Neural progenitor cell (in vitro differentiated cells): Measurements from ENCODE around the gene AQP10.
A peak's percentile ranks its signal among the peaks of the same experiment; 100 is the strongest.

ENCODE experiments used
- CTCF ChIP-seq: fragments of 200-600 bp; sonication (generic); IDR thresholded peaks from 2 replicates; pipeline ENCODE4 v1.5.1; 2017; ENCODE audit warnings: antibody characterized with exemption, mild to moderate bottlenecking
- EZH2 ChIP-seq: fragments of 200-600 bp; sonication (generic); IDR thresholded peaks from 2 replicates; pipeline ENCODE4 v1.6.1; 2017; ENCODE audit warnings: antibody characterized with exemption, mild to moderate bottlenecking, moderate library complexity
- EZH2phosphoT487 ChIP-seq: fragments of 200-600 bp; sonication (generic); IDR thresholded peaks from 2 replicates; pipeline ENCODE4 v1.6.1; 2017; ENCODE audit warnings: antibody characterized with exemption

- TF ChIP-seq EZH2, result no peak
- TF ChIP-seq CTCF, result peak; percentile 97
- no peak for TF ChIP-seq EZH2phosphoT487
These were observed 14.3 kb downstream of the AQP10 start for GRCh38 chr1:154335025-154335714.
